NB4 (cell line): ENCODE results near the gene SPACDR.

Experiments used
- DNase-seq: peaks from one replicate; pipeline ENCODE4 v3.0.0; 2010; ENCODE audit warnings: low read depth
- H3K4me3 ChIP-seq: one replicate; pipeline ENCODE4 v1.5.1; 2011; ENCODE audit warnings: mild to moderate bottlenecking, low read depth, low read length, moderate library complexity
- MYC ChIP-seq: IDR thresholded peaks from 2 replicates; pipeline ENCODE4 v1.6.1; 2011; ENCODE audit warnings: low read depth, low read length
- POLR2A ChIP-seq: IDR thresholded peaks from 2 replicates; pipeline ENCODE4 v1.6.1; 2011; ENCODE audit warnings: mild to moderate bottlenecking; ENCODE audit not compliant: insufficient read length; ENCODE audit errors: extremely low read depth
- TF ChIP-seq, protein P1 (sequence below): IDR thresholded peaks from one replicate; pipeline ENCODE4 v1.5.1; 2012; ENCODE audit warnings: low read depth, low read length
- TF ChIP-seq, protein P2 (sequence below): IDR thresholded peaks from 2 replicates; pipeline ENCODE4 v1.6.1; 2011; ENCODE audit warnings: low read depth, low read length

SPACDR gene

DNA sequence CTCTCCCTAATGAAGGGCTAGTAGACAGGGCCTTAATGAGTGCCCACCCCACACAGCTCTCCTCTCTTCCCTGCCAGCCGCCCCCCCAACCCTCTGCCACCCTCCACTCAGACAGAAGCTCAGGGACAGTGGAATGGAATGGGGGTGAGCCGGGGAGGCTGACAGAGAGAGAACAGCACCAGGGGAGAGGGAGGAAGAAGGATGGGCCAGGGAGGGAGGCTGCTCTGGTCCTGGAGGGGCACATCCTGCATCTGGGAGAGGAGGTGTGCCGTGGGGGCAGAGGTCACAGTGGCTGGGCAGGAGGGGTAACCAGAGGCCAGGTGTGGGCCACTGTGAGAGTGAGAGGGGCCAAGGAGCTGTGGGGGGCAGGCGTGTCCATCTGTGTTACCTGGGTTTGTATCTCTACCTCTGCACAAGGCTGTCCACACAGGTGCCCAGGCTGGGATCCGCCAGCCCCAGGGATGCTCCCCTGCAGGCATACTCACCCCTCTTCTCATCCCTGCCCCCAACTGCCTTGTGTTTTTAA is 22.1 kb upstream of the SPACDR start:
- no peak for DNase-seq
- H3K4me3 ChIP-seq: no peak overlapping the region
- TF ChIP-seq MYC: no peak
- TF ChIP-seq, protein P1, sequence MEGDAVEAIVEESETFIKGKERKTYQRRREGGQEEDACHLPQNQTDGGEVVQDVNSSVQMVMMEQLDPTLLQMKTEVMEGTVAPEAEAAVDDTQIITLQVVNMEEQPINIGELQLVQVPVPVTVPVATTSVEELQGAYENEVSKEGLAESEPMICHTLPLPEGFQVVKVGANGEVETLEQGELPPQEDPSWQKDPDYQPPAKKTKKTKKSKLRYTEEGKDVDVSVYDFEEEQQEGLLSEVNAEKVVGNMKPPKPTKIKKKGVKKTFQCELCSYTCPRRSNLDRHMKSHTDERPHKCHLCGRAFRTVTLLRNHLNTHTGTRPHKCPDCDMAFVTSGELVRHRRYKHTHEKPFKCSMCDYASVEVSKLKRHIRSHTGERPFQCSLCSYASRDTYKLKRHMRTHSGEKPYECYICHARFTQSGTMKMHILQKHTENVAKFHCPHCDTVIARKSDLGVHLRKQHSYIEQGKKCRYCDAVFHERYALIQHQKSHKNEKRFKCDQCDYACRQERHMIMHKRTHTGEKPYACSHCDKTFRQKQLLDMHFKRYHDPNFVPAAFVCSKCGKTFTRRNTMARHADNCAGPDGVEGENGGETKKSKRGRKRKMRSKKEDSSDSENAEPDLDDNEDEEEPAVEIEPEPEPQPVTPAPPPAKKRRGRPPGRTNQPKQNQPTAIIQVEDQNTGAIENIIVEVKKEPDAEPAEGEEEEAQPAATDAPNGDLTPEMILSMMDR: no peak
- TF ChIP-seq, protein P2, sequence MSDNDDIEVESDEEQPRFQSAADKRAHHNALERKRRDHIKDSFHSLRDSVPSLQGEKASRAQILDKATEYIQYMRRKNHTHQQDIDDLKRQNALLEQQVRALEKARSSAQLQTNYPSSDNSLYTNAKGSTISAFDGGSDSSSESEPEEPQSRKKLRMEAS: no peak
- no peak for TF ChIP-seq POLR2A

DNA sequence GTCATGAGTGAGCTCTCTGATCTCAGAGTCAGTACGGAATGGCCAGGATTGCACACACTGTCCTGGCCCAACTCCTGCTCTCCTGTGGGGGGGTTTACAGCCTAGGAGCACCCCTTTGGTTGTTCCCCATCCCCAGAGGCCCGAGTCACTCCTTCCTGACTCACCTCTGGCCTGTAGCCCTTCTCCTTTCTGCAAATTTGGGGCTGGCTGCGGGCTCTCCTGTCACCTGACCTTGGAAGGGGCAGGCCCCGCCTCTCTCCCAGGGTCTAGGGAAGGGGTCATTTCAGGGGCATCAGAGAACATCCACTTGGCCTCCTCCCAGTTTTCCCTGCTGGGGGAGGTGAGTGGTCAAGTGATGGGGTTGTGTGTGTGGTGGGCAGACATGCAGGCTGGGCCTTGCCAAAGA is 21.4 kb upstream of the SPACDR start:
- H3K4me3 ChIP-seq: no peak overlapping the region
- no peak for DNase-seq
- TF ChIP-seq POLR2A (no peak), MYC (no peak)
- TF ChIP-seq, protein P1: no peak
- TF ChIP-seq, protein P2: no peak

DNA sequence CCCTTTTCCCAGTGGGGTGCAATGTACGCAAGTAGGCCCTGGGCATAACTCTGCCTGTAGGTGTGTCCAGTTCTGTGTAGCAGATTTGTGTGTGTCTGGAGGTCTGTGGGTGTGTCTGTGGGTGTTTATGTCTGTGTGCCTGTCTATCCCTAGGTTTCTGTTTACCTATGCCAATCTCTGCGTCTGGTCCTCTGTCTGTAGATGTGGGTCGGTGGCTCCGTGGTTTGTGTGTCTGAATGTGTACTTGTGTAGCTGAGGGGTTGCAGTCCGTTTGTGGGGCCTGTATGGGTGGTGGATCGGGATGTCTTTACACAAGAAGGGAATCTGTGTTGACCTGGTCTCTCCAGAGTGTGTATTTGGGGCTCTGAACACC is 20.6 kb upstream of the SPACDR start:
- no peak for DNase-seq
- TF ChIP-seq, protein P1: no peak
- TF ChIP-seq MYC (no peak), POLR2A (no peak)
- TF ChIP-seq, protein P2: no peak
- no peak overlapping the region for H3K4me3 ChIP-seq

DNA sequence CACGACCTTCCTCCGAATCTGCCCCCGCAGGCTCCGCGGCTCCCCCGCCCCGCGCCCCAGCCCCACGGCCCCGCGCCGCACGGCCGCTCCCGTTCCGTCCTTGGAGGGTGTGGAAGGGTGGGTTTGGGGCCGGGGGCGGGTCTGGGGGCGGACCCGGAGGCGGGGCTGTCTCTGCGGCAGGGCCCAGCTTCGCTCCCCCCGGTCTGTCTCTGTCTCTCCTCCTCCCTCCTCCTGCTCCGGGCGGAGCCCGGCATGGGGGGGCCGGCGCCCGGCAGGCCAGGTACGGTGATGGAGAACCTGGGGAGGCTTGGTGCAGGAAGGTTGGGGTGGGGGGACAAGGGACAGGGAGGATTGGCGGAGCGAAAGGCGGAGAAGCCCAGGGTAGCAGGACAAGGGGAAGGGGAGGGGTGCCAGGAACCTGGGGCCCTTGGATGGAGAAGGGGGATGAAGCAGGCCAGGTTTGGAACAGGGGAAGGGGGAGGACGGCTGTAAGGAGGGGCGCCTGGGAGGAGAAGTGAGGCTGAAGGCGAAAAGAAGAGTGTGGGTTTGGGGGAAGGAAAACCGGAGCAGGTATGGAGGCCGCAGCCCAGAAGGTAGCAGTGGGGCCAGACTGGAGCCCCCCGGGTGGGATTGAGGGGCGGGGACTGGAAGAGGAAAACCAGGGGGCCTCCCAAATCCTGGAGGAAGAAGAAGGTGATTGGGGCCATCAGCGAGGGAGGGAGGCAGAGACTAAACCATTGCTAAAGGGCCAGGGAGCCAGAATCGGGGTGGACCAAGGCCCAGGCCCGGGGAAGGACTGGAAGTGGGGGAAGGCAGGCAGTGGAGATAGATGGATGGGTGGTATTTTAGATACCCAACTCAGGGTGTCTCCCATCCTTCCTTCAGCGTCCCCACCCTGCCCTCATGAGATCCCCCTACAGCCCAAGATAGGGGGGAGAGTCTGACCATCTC is 19.9 kb upstream of the SPACDR start, which contains the start of gene NYAP1:
Gene NYAP1, plus strand, starts transcription at position 206 of the 951 bp plus-strand sequence. CDS start 1,385 bp downstream, outside the sequence.
- TF ChIP-seq POLR2A: no peak
- TF ChIP-seq, protein P1: no peak
- no peak for TF ChIP-seq MYC
- TF ChIP-seq, protein P2: no peak
- H3K4me3 ChIP-seq: peak within 1 kb of the TSS; percentile 42
- peak; percentile 62 for DNase-seq

DNA sequence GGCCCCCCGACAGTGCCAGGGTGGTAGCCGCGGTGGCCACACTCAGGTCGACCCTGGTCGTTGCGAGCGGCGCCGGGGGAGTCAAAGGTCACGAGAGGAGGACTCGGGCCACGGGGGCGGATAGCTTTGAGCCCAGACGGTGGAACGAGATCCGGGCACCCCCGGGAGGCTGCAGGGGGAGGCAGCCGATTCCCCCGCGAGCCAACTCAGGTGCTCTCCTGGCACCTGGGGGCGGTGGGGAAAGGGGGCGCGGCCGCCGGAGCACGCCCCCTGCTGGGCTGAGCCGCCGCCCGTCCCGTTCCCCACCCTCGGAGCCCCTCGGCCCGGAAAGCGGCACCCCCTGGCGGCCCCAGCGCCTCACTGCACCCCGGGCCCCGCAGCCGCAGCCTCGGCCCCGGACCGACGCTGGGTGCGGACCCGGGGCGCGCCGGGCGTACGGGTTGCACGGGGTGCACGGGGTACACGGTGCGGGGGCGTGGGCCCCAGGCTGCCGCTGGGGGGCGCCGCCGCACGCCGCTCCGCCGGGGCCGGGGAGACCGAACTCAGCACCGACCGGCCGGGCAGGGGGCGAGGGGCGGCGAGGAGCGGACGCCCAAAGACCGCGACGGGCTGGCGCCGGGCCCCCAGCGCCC is 19.1 kb upstream of the SPACDR start:
- TF ChIP-seq, protein P2: peak; percentile 53
- TF ChIP-seq MYC (peak; percentile 66; the same call in 1 of the 2 replicates), POLR2A (no peak)
- TF ChIP-seq, protein P1: peak; percentile 73
- DNase-seq: peak; percentile 79
- peak overlapping the region; percentile 42 for H3K4me3 ChIP-seq
